A673 (cell line): ENCODE measurements around the gene FOLR3.

ENCODE experiments used
- EZH2 ChIP-seq: fragments of 200-600 bp; sonication (generic); IDR thresholded peaks from 2 replicates; pipeline ENCODE4 v1.6.1; 2017; ENCODE audit warnings: borderline replicate concordance, low read depth, mild to moderate bottlenecking, mixed read lengths, antibody characterized with exemption, low read length; ENCODE audit not compliant: poor library complexity, severe bottlenecking
- TF ChIP-seq, protein P1 (sequence below): fragments of 300-800, 200-600 bp; sonication (generic); conservative IDR thresholded peaks from 2 replicates; pipeline ENCODE4 v1.5.1; 2017; ENCODE audit warnings: low read depth, mild to moderate bottlenecking, antibody characterized with exemption, low read length, moderate library complexity, mixed read lengths

DNA sequence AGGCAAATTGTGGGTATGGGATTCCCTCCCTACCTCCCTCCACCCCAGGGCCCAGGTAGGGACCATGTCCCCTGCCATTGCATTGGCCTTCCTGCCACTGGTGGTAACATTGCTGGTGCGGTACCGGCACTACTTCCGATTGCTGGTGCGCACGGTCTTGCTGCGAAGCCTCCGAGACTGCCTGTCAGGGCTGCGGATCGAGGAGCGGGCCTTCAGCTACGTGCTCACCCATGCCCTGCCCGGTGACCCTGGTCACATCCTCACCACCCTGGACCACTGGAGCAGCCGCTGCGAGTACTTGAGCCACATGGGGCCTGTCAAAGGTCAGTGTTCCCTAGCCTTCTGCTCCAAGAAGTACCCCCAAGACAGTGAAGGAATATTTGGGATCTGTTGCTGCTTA is 29.6 kb upstream of the FOLR3 start, which contains the start of gene TOMT:
- TF ChIP-seq, protein P1, sequence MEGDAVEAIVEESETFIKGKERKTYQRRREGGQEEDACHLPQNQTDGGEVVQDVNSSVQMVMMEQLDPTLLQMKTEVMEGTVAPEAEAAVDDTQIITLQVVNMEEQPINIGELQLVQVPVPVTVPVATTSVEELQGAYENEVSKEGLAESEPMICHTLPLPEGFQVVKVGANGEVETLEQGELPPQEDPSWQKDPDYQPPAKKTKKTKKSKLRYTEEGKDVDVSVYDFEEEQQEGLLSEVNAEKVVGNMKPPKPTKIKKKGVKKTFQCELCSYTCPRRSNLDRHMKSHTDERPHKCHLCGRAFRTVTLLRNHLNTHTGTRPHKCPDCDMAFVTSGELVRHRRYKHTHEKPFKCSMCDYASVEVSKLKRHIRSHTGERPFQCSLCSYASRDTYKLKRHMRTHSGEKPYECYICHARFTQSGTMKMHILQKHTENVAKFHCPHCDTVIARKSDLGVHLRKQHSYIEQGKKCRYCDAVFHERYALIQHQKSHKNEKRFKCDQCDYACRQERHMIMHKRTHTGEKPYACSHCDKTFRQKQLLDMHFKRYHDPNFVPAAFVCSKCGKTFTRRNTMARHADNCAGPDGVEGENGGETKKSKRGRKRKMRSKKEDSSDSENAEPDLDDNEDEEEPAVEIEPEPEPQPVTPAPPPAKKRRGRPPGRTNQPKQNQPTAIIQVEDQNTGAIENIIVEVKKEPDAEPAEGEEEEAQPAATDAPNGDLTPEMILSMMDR, result no peak
- no peak for TF ChIP-seq EZH2
